ENCODE results near the gene SOCS4.

SOCS4 gene

DNA sequence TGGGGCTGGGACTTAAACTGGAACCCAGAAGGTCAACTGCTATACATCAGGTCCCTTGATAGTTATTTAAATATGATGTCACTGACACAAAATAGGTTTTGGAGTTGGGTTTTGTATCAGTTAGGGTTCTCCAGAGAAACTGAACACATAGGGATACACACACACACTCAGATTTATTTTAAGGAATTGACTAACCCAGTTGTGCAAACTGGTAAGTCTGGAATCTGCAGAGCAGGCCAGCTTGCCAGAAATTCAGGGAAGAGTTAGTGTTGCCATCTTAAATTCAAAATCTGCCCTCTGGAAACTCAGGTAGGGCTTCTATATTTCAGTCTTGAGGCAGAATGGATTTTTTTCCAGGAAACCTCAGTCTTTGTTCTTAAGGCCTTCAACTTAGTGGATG, 61.3 kb downstream of the SOCS4 start:
- no peak for DNase-seq (ENCODE audit: low read depth in 2 of 2)

DNA sequence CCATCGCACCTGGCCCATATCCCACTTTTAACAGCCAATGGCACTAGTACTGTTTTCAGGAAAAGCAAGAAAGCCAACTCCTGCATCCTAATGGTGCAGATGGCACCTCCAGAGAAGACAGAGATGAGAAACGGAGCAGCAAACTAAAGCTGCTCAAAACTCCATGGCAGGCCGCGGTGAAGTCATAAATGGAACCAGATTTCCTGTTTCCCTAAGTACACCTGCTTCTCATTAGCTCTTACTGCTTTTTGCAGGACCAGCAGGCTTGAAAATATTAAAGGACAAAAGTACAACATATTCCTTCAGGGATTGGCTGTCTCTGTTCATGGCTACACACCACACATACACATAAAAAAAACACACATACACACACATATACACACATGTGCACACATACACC, 65.3 kb downstream of the SOCS4 start:
- no peak for DNase-seq (ENCODE audit: low read depth in 2 of 2)

DNA sequence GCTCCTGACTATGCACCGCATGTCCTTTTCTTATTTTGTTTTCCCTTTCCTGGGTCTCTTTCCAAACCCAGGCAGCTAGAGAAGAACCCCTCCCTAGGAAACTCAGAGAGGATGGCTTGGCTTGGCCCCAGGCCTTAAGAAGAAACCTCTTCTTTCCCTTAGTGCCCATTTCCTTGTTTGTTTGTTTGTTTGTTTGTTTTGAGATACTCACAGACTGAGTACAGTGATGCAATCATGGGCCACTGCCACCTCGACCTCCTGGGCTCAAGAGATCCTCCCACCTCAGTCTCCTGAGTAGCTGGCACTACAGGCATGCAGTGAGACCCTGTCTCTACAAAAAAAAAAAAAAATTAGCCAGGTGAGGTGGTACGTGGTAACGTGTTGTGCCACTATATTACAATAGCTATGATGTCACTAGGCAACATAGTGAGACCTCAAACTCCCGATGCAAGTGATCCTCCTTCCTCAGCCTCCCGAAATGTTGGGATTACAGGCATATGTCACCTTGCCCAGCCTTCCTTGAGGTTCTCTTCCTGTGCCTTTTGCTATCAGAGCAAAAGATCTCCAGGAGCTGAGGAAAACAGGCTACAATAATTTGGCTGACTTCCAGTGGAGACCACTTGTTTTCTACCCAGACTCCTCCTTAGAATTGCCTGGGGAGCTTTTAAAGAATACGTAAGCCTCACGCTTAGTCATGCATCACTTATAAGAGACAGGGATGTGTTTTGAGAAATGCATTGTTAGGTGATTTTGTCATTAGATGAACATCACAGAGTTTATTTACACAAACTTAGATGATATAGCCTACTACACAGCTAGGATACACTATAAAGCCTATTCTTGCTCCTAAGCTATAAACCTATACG, 67.5 kb downstream of the SOCS4 start:
- DNase-seq (ENCODE audit: low read depth in 2 of 2) = no peak

DNA sequence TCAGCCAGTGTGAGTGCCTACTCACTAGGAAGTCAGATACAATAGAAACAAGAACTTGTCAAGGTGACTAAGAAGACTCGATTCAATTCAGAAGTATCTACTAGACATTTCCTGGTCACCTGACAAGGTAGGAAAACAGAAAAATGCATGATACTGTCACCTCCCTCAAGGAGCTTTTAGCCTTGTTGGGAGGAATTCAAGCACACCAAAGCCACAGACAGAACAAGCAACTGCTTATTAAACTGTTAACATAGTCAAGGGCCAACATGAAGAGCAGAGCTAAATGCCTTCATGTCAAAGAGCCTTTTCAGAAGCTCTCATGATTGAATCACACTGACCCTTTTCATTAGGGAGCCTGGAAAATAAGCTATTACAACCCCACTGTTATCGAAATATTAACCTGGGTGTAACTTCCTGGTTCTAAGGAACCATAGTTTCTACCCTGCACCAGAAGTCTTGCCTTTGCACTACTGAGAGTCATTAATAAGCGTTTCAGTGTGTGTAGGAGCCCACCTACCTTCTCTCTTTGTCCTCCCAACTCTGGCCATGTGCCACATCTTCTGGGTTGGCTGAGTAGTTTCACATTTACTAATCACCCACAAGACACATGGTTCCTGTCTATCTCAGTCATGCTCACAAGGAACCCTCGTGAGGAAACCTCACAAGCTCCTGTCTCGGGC, 71.0 kb downstream of the SOCS4 start:
- peak in 1 of 2 donors; percentile 44 for DNase-seq (ENCODE audit: low read depth in 2 of 2)

DNA sequence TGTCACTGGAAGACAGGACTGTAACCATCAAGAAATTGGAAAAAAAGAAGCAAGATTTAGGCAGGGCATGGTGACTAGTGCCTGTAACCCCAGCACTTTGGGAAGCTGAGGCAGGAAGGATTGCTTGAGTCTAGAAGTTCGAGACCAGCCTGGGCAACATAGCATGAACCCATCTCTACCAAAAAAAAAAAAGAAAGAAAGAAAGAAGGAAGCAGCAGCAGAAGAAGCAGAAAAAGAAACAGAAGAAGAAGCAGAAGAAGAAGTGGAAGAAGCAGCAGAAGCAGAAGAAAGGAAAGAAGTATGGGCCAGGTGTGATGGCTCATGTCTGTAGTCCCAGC, 71.5 kb downstream of the SOCS4 start:
- no peak for DNase-seq (ENCODE audit: low read depth in 2 of 2)

Data from stimulated activated CD8-positive, alpha-beta memory T cell treated with anti-CD3 and anti-CD28 coated beads, Interleukin-2, amount 100 ng/mL, for 48 hours (primary cell).